ENCODE measurements around the gene SMYD3. TPM values are rescaled to one million over a fixed set of nuclear protein-coding genes. Genes with fewer than 3 reads are reported as not detected.

The SMYD3 gene
- total and polyA plus RNA-seq, 2 experiments from 2014 or later: 30.8 to 68.5 TPM

- H3K27me3 ChIP-seq: no peaks in the 10 kb centered on the region
- H3K79me2 ChIP-seq: no peaks in the 10 kb centered on the region
- no peaks in the 10 kb centered on the region for H3K9me2 ChIP-seq (replicated peaks; ENCODE audit: insufficient read depth)
- H3K4me1 ChIP-seq (ENCODE audit: insufficient read depth): peaks cover 26% of the 10 kb centered on the region
- no peak overlapping the region for H2AFZ ChIP-seq
- no peak overlapping the region for H3K4me3 ChIP-seq
- TF ChIP-seq EZH2phosphoT487 (IDR thresholded peaks at IDR 0.05; ENCODE audit: low read depth, severe bottlenecking, unreplicated experiment) (no peak), EZH2 (IDR thresholded peaks at IDR 0.05; ENCODE audit: borderline replicate concordance) (no peak), CTCF (IDR thresholded peaks at IDR 0.05; ENCODE audit: poor library complexity) (no peak)
- H3K27ac ChIP-seq: no peak overlapping the region
- no peak for DNase-seq (ENCODE audit: low spot score)
- no peaks in the 10 kb centered on the region for H3K36me3 ChIP-seq (replicated peaks; ENCODE audit: insufficient read depth, low read depth)
- no peak overlapping the region for H3K4me2 ChIP-seq
- H4K20me1 ChIP-seq (ENCODE audit: insufficient read depth, poor library complexity, severe bottlenecking): no peaks in the 10 kb centered on the region
- H3K9me3 ChIP-seq (ENCODE audit: low read depth): no peaks in the 10 kb centered on the region
- WGBS (ENCODE audit: low lambda C conversion rate, missing lambda C conversion rate): 73% methylated on average over 5 of the region's 5 CpGs
These were observed 202.4 kb downstream of the SMYD3 start for GRCh38 chr1:246304484-246305259.

DNA sequence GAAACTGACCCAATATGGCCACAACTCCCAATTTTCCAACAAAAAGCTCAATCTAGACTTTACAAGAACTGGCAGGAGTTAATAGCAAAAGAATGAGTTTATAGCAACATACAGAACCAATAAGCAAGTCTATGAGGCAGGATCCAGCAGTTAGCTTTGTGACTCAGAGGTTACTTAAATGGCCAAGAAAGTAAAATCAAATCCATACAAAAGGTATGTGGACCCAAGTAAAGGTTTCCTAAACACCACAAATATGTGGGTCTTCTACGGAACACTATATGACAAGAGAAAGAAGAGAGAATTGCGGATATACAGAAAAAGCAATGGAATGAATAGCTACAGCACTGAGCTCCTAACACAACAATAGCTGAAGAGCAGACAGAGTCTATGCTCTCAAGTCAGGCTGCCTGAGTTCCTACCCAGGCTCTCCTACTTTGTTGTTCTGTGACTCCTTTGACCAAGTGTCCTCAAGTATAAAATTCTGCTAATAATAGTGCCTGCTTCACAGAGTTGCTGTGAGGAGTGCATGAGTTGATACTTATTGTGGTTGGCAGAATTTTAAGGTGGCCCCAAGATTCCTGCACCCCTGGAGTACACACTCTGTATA is 204.3 kb downstream of the SMYD3 start:
- TF ChIP-seq EZH2phosphoT487 (IDR thresholded peaks at IDR 0.05; ENCODE audit: low read depth, severe bottlenecking, unreplicated experiment): no peak
- no peak for TF ChIP-seq CTCF (IDR thresholded peaks at IDR 0.05; ENCODE audit: poor library complexity)
- no peak for TF ChIP-seq EZH2 (IDR thresholded peaks at IDR 0.05; ENCODE audit: borderline replicate concordance)
- DNase-seq (ENCODE audit: low spot score): no peak
- no peaks in the 10 kb centered on the region for H3K9me2 ChIP-seq (replicated peaks; ENCODE audit: insufficient read depth)
- no peak overlapping the region for H3K4me3 ChIP-seq
- WGBS (ENCODE audit: low lambda C conversion rate, missing lambda C conversion rate): 93% methylated on average over 2 of the region's 2 CpGs
- H3K27me3 ChIP-seq: no peaks in the 10 kb centered on the region
- no peak overlapping the region for H3K27ac ChIP-seq
- H3K79me2 ChIP-seq: no peaks in the 10 kb centered on the region
- H4K20me1 ChIP-seq (ENCODE audit: insufficient read depth, poor library complexity, severe bottlenecking): no peaks in the 10 kb centered on the region
- no peak overlapping the region for H2AFZ ChIP-seq
- H3K4me2 ChIP-seq: no peak overlapping the region
- H3K9me3 ChIP-seq (ENCODE audit: low read depth): no peaks in the 10 kb centered on the region
- peaks cover 26% of the 10 kb centered on the region for H3K4me1 ChIP-seq (ENCODE audit: insufficient read depth)
- H3K36me3 ChIP-seq (replicated peaks; ENCODE audit: insufficient read depth, low read depth): no peaks in the 10 kb centered on the region

- H3K79me2 ChIP-seq: no peaks in the 10 kb centered on the region
- peaks cover 26% of the 10 kb centered on the region for H3K4me1 ChIP-seq (ENCODE audit: insufficient read depth)
- H3K9me2 ChIP-seq (replicated peaks; ENCODE audit: insufficient read depth): no peaks in the 10 kb centered on the region
- H3K36me3 ChIP-seq (replicated peaks; ENCODE audit: insufficient read depth, low read depth): no peaks in the 10 kb centered on the region
- TF ChIP-seq EZH2 (IDR thresholded peaks at IDR 0.05; ENCODE audit: borderline replicate concordance) (no peak), EZH2phosphoT487 (IDR thresholded peaks at IDR 0.05; ENCODE audit: low read depth, severe bottlenecking, unreplicated experiment) (no peak), CTCF (IDR thresholded peaks at IDR 0.05; ENCODE audit: poor library complexity) (no peak)
- no peaks in the 10 kb centered on the region for H3K27me3 ChIP-seq
- DNase-seq (ENCODE audit: low spot score): no peak
- no peak overlapping the region for H2AFZ ChIP-seq
- peak overlapping the region; percentile 7 for H3K27ac ChIP-seq
- 91% methylated on average over 1 of the region's 1 CpG for WGBS (ENCODE audit: low lambda C conversion rate, missing lambda C conversion rate)
- H3K4me3 ChIP-seq: no peak overlapping the region
- H4K20me1 ChIP-seq (ENCODE audit: insufficient read depth, poor library complexity, severe bottlenecking): no peaks in the 10 kb centered on the region
- H3K9me3 ChIP-seq (ENCODE audit: low read depth): no peaks in the 10 kb centered on the region
- no peak overlapping the region for H3K4me2 ChIP-seq
These were observed 204.8 kb downstream of the SMYD3 start for GRCh38 chr1:246302251-246302625.

Data from hepatocyte (in vitro differentiated cells).